Pancreas (tissue), 10 donors: ENCODE measurements around the gene ZFP1. TPM values are rescaled to one million over a fixed set of nuclear protein-coding genes. Genes with fewer than 3 reads are reported as not detected.

ENCODE experiments used
- ATAC-seq, 4 donors: fragments of 200-7000 bp; cut with Tn5 transposase; one replicate each; pipeline versions ENCODE4 v1.8.0 to v1.9.1; 2020; ENCODE audit warnings: mild to moderate bottlenecking in 4 of 4, moderate library complexity in 4 of 4
- DNase-seq, 6 donors: peaks; one replicate each; pipeline ENCODE4 v3.0.0-alpha.2; 2020
- FAIRE-seq: peaks from 2 replicates; lab custom pipeline; 2012; peaks lifted over from hg19 to GRCh38; lab: Jason Lieb, UNC
- H3K27ac ChIP-seq, 4 donors: fragments of 200-600 bp; sonication (generic); 1 replicate in 3 of 4; 2 replicates in 1 of 4; pipeline versions ENCODE4 v1.5.0 to v1.8.0; 2020
- H3K27me3 ChIP-seq, 4 donors: fragments of 200-600 bp; one replicate each; pipeline ENCODE4 v1.8.0; 2021
- H3K36me3 ChIP-seq, 3 donors: fragments of 200-600 bp; sonication (generic) in 1 of 3; one replicate each; pipeline versions ENCODE4 v1.5.0 to v1.8.0; 2020 to 2021
- H3K4me1 ChIP-seq, 3 donors: fragments of 200-600 bp; one replicate each; pipeline ENCODE4 v1.8.0; 2021
- H3K4me3 ChIP-seq, 4 donors: fragments of 200-600 bp; sonication (generic) in 2 of 4; one replicate each; pipeline versions ENCODE4 v1.5.0 to v1.8.0; 2020 to 2021
- H3K9me3 ChIP-seq, 4 donors: fragments of 200-600 bp; one replicate each; pipeline ENCODE4 v1.8.0; 2021
- WGBS, 2 donors: extraction: QIAGEN DNeasy Blood & Tissue Kit; methylation state at CpG; one replicate each; pipeline ENCODE4 v1.1.7; 2013; 5-methylcytosine and 5-hydroxymethylcytosine counted together
- intact Hi-C, 3 donors: fragments of 100-400 bp; cut with DNase I; formaldehyde crosslinking; loops; one replicate each; pipeline versions ENCODE4 v1.11.1 to v1.14.2; 2022
- polyA plus RNA-seq, 2 donors: library from polyadenylated mRNA; stranded (reverse); fragments of 200-250 nt; gene quantifications; one replicate each; pipeline ENCODE4 v1.2.3, GENCODE V29; 2013
- total RNA-seq, 6 donors: library from RNA; stranded (reverse); fragmentation: NEBNext Ultra II Directional in 4 of 6; extraction: Animal tissue kit (Norgen Biotek cat#: 25700) in 4 of 6; gene quantifications; one replicate each; pipeline versions ENCODE4 v1.2.1 to v1.2.4, GENCODE V29; 2021 to 2023
- TF ChIP-seq, protein P1 (sequence below), 4 donors: fragments of 200-600 bp; sonication (generic) in 3 of 4; IDR thresholded peaks; one replicate each; pipeline versions ENCODE4 v1.5.0 to v1.8.0; 2021; ENCODE audit warnings: antibody characterized with exemption in 4 of 4
- donor health status: healthy with polysubstance abuse.
- donor health status: DM: no; HTN: no; CAD: no; lungs with moderate emphysema.
- donor health status: DM: no; HTN: no; CAD: no.
- donor health status: control.
- donor health status: control.
- donor health status: Bipolar disorder and iron deficiency.
- donor health status: DM: yes; HTN: yes; CAD: no.
- donor health status: DM: no; HTN: no; CAD: no.
- donor health status: DM: no; HTN: no; CAD: no.
- donor health status: DM: yes; HTN: yes; CAD: no.

The ZFP1 gene
- total and polyA plus RNA-seq, 8 donors = 1.8 to 4.2 (median 3.1) TPM

- 97 to 100% methylated on average over 2 of the region's 2 CpGs for WGBS, 2 donors
- DNase-seq = no peak
- no peak overlapping the region for H3K27ac ChIP-seq
- H3K36me3 ChIP-seq = no peaks in the 10 kb centered on the region
- H3K9me3 ChIP-seq = no peaks in the 10 kb centered on the region
- no peak for FAIRE-seq
- intact Hi-C loops = no loop called here
- TF ChIP-seq, protein P1, sequence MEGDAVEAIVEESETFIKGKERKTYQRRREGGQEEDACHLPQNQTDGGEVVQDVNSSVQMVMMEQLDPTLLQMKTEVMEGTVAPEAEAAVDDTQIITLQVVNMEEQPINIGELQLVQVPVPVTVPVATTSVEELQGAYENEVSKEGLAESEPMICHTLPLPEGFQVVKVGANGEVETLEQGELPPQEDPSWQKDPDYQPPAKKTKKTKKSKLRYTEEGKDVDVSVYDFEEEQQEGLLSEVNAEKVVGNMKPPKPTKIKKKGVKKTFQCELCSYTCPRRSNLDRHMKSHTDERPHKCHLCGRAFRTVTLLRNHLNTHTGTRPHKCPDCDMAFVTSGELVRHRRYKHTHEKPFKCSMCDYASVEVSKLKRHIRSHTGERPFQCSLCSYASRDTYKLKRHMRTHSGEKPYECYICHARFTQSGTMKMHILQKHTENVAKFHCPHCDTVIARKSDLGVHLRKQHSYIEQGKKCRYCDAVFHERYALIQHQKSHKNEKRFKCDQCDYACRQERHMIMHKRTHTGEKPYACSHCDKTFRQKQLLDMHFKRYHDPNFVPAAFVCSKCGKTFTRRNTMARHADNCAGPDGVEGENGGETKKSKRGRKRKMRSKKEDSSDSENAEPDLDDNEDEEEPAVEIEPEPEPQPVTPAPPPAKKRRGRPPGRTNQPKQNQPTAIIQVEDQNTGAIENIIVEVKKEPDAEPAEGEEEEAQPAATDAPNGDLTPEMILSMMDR (IDR thresholded peaks at IDR 0.05) = no peak
- H3K27me3 ChIP-seq = no peaks in the 10 kb centered on the region
- H3K4me3 ChIP-seq = no peak overlapping the region
- no peak for ATAC-seq
- no peaks in the 10 kb centered on the region for H3K4me1 ChIP-seq
These were observed 28.6 kb downstream of the ZFP1 start for GRCh38 chr16:75176926-75177325.

DNA sequence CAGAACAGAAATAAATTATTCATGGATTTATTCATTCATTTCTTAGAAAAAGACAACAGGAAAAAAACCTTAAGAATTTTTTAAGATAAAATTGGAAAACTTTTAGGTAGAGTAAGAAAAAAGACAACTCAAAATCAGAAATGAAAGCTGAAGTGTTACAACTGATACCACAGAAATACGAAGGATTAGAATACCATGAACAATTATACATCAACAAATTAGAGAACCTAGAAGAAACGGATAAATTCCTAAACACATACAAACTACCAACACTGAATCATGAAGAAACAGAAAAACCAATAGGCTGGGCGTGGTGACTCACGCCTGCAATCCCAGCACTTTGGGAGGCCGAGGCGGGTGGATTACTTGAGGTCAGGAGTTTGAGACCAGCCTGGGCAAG lies 30.9 kb downstream of the ZFP1 start:
- intact Hi-C loops = no loop called here
- ATAC-seq = no peak
- no peak for DNase-seq
- Histone ChIP-seq H3K27ac (no peak overlapping the region), H3K36me3 (no peaks in the 10 kb centered on the region), H3K4me1 (no peaks in the 10 kb centered on the region), H3K27me3 (no peaks in the 10 kb centered on the region), H3K9me3 (no peaks in the 10 kb centered on the region), H3K4me3 (no peak overlapping the region)
- 90 to 93% methylated on average over 6 of the region's 6 CpGs for WGBS, 2 donors
- TF ChIP-seq, protein P1 (IDR thresholded peaks at IDR 0.05) = no peak
- FAIRE-seq = no peak

- Histone ChIP-seq H3K4me1 (no peaks in the 10 kb centered on the region), H3K36me3 (no peaks in the 10 kb centered on the region), H3K27ac (no peak overlapping the region), H3K27me3 (no peaks in the 10 kb centered on the region), H3K9me3 (no peaks in the 10 kb centered on the region), H3K4me3 (no peak overlapping the region)
- 45 to 50% methylated on average over 3 of the region's 3 CpGs for WGBS, 2 donors
- intact Hi-C loops = no loop called here
- TF ChIP-seq, protein P1 (IDR thresholded peaks at IDR 0.05) = no peak
- ATAC-seq (no peak), FAIRE-seq (no peak), DNase-seq (no peak)
These were observed 33.3 kb downstream of the ZFP1 start for GRCh38 chr16:75181630-75182029.

- FAIRE-seq = no peak
- TF ChIP-seq, protein P1 (IDR thresholded peaks at IDR 0.05) = no peak
- Histone ChIP-seq H3K36me3 (no peaks in the 10 kb centered on the region), H3K27me3 (no peaks in the 10 kb centered on the region), H3K4me1 (no peaks in the 10 kb centered on the region), H3K9me3 (no peaks in the 10 kb centered on the region), H3K27ac (no peak overlapping the region), H3K4me3 (no peak overlapping the region)
- DNase-seq = no peak
- no peak for ATAC-seq
- intact Hi-C loops = no loop called here
- 87 to 88% methylated on average over 14 of the region's 14 CpGs for WGBS, 2 donors
These were observed 40.6 kb downstream of the ZFP1 start for GRCh38 chr16:75188832-75189477.

GRCh38 chr16:75189638-75190245 lies 41.4 kb downstream of the ZFP1 start:
- TF ChIP-seq, protein P1 (IDR thresholded peaks at IDR 0.05) = no peak
- peak in 1 of 6 donors; percentile 20 for DNase-seq
- FAIRE-seq = no peak
- intact Hi-C loops = no loop called here
- Histone ChIP-seq H3K4me1 (no peaks in the 10 kb centered on the region), H3K36me3 (no peaks in the 10 kb centered on the region), H3K27ac (no peak overlapping the region), H3K27me3 (no peaks in the 10 kb centered on the region), H3K4me3 (no peak overlapping the region), H3K9me3 (no peaks in the 10 kb centered on the region)
- no peak for ATAC-seq
- 87 to 90% methylated on average over 8 of the region's 8 CpGs for WGBS, 2 donors
